ENCODE measurements around the gene BBLN.
A peak's percentile ranks its signal among the peaks of the same experiment; 100 is the strongest.
"Not testable (repeated sequence)": the region's sequence is repeated elsewhere in the genome, so short reads cannot be mapped to it uniquely, and the experiment has no call there.

The BBLN gene

GRCh38 chr9:128124873-128125579 is 35.0 kb upstream of the BBLN start:
- H3K9ac ChIP-seq = peak overlapping the region; percentile 95
- TF ChIP-seq Cebpa-rat (IDR thresholded peaks at IDR 0.05) = no peak
- H3K4me2 ChIP-seq = peak overlapping the region; percentile 85
- peaks cover 62% of the 10 kb centered on the region for H3K4me1 ChIP-seq
- H3K4me3 ChIP-seq = peak overlapping the region; percentile 99
- H3K27ac ChIP-seq = peak overlapping the region; percentile 99
- no peaks in the 10 kb centered on the region; the same call in 1 of the 2 replicates for H3K9me3 ChIP-seq
- peaks cover 53% of the 10 kb centered on the region for H3K36me3 ChIP-seq
- no peaks in the 10 kb centered on the region for H3K27me3 ChIP-seq
- peaks cover 65% of the 10 kb centered on the region for H4K20me1 ChIP-seq

GRCh38 chr9:128125580-128126354 is 34.3 kb upstream of the BBLN start:
- Histone ChIP-seq H4K20me1 (peaks cover 58% of the 10 kb centered on the region), H3K27me3 (no peaks in the 10 kb centered on the region), H3K27ac (peak overlapping the region; percentile 99), H3K4me3 (peak overlapping the region; percentile 99), H3K9ac (peak overlapping the region; percentile 95), H3K36me3 (peaks cover 46% of the 10 kb centered on the region), H3K9me3 (no peaks in the 10 kb centered on the region; the same call in 1 of the 2 replicates), H3K4me1 (peaks cover 62% of the 10 kb centered on the region), H3K4me2 (peak overlapping the region; percentile 85)
- no peak for TF ChIP-seq Cebpa-rat (IDR thresholded peaks at IDR 0.05)

GRCh38 chr9:128127568-128127989 is 32.5 kb upstream of the BBLN start, which contains the start of gene PTGES2:
PTGES2 (minus strand) TSS chr9:128127729; CDS start chr9:128127717, 12 bp downstream.
- peaks cover 40% of the 10 kb centered on the region for H4K20me1 ChIP-seq
- H3K4me3 ChIP-seq = peak within 1 kb of the TSS; percentile 99
- peaks cover 44% of the 10 kb centered on the region for H3K4me1 ChIP-seq
- no peak for TF ChIP-seq Cebpa-rat (IDR thresholded peaks at IDR 0.05)
- peak within 1 kb of the TSS; percentile 99 for H3K27ac ChIP-seq
- peaks cover 15% of the 10 kb centered on the region for H3K27me3 ChIP-seq
- peaks cover 28% of the 10 kb centered on the region for H3K36me3 ChIP-seq
- H3K9me3 ChIP-seq = no peaks in the 10 kb centered on the region; the same call in 1 of the 2 replicates
- H3K9ac ChIP-seq = peak within 1 kb of the TSS; percentile 95
- peak within 1 kb of the TSS; percentile 85 for H3K4me2 ChIP-seq

DNA sequence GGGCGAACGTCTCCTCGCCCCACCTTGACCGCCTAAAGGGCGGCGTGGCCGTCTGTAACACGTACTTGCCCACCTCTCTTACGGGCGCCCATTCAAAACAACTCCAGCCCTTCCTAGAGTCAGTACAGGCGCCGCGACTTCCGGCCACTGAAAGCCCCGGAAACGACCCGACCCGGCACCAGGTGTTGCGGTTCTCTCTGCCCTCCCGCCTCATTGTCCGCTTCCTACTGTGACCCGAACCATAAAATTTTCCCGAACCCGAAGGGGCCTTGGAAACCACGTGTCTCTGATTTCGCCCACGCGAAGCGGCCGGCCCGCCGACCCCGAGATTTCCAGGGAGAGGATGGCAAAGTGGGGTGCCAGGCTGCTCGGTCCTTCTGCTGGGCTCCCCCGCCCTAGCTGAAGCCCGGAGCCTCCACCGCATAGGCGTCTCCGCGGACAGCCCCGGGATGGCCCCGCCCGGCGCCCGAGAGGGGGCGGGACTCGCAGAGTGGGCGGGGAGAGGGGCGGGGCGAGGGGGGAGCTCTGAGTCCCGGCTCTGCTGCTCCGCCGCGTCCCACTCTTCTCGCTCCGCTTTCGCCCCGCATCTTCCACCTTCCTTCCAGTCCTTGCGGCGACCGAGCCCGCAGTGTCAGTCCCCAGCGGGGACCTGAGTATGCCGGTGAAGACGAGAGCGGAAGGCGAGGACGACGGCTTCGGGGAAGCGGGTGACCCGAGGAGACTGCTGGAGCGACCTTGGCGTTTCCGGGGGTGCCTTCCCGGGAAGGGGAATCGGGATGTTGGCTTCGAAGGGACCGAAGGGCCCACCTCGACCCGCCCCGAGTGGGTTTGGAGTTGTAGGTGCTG is 31.9 kb upstream of the BBLN start:
- Histone ChIP-seq H3K4me1 (peaks cover 38% of the 10 kb centered on the region), H3K36me3 (peaks cover 21% of the 10 kb centered on the region), H3K4me2 (peak overlapping the region; percentile 85), H3K4me3 (peak overlapping the region; percentile 99), H3K27ac (peak overlapping the region; percentile 99), H4K20me1 (peaks cover 34% of the 10 kb centered on the region), H3K9ac (peak overlapping the region; percentile 95), H3K9me3 (no peaks in the 10 kb centered on the region; the same call in 1 of the 2 replicates), H3K27me3 (peaks cover 21% of the 10 kb centered on the region)
- no peak for TF ChIP-seq Cebpa-rat (IDR thresholded peaks at IDR 0.05)

DNA sequence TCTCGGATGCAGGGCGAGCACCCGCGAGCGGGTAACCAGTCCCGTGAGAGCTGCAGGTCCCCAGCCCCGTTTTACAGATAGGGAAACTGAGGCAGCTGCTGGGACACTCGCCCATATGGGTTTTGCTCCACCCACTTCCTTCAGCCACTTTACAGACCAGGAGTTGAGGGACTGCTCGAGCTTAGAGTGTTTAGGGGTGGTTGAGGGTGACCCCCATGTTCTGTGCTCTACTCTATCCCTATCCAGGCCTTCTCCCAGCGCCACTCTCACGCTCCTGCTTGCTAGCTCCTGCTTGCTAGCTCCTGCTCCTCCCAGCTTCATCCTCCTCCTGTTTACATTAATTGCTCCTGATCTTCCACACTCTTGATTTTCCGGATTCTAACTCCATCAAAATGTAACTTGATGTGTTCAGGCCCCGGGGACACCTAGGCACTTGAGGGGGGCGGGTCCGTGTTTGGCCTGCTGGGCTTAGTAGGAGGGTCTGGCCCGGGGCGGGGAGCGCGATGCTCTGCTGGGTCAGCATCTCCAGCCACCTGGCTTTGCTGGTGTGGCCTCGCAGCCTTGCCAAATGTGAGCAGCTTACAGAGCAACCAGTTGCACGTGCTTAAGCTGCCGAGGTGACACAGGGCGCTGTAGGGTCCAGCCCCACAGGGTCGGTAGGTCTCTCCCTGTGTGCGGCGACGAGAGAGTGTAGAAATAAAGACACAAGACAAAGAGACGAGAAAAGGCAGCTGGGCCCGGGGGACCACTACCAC is 31.1 kb upstream of the BBLN start:
- H3K4me3 ChIP-seq = peak overlapping the region; percentile 99
- H3K27me3 ChIP-seq = peaks cover 29% of the 10 kb centered on the region
- peaks cover 26% of the 10 kb centered on the region for H4K20me1 ChIP-seq
- peaks cover 36% of the 10 kb centered on the region for H3K4me1 ChIP-seq
- peak overlapping the region; percentile 95 for H3K9ac ChIP-seq
- H3K36me3 ChIP-seq = peaks cover 13% of the 10 kb centered on the region
- peak overlapping the region; percentile 99 for H3K27ac ChIP-seq
- H3K9me3 ChIP-seq = no peaks in the 10 kb centered on the region; the same call in 1 of the 2 replicates
- H3K4me2 ChIP-seq = peak overlapping the region; percentile 85
- no peak for TF ChIP-seq Cebpa-rat (IDR thresholded peaks at IDR 0.05)

GRCh38 chr9:128129976-128130590 is 30.0 kb upstream of the BBLN start:
- not testable (repeated sequence) for H3K4me3 ChIP-seq, H3K9ac ChIP-seq, H3K9me3 ChIP-seq, H3K27ac ChIP-seq, H3K4me2 ChIP-seq, H3K36me3 ChIP-seq
- H3K4me1 ChIP-seq = peaks cover 28% of the 10 kb centered on the region
- H3K27me3 ChIP-seq = peaks cover 39% of the 10 kb centered on the region
- H4K20me1 ChIP-seq = peaks cover 15% of the 10 kb centered on the region

- peaks cover 27% of the 10 kb centered on the region for H3K4me1 ChIP-seq
- H3K4me2 ChIP-seq = not testable (repeated sequence)
These were observed 29.4 kb upstream of the BBLN start for GRCh38 chr9:128130651-128131050.

GRCh38 chr9:128131346-128131745 is 28.7 kb upstream of the BBLN start:
- H3K4me2 ChIP-seq, H3K4me3 ChIP-seq: not testable (repeated sequence)

More at GRCh38 chr9:128130651-128131050, 29.4 kb upstream of the BBLN start:
- H3K27ac ChIP-seq, H3K9ac ChIP-seq, H3K36me3 ChIP-seq, H4K20me1 ChIP-seq, H3K9me3 ChIP-seq, H3K4me3 ChIP-seq: not testable (repeated sequence)
- peaks cover 45% of the 10 kb centered on the region for H3K27me3 ChIP-seq

GRCh38 chr9:128132139-128132538 is 27.9 kb upstream of the BBLN start:
- H3K9ac ChIP-seq = not testable (repeated sequence)

More at GRCh38 chr9:128131346-128131745, 28.7 kb upstream of the BBLN start:
- not testable (repeated sequence) for H3K9ac ChIP-seq, H4K20me1 ChIP-seq, H3K36me3 ChIP-seq, H3K9me3 ChIP-seq, H3K27ac ChIP-seq
- H3K27me3 ChIP-seq = peaks cover 52% of the 10 kb centered on the region
- peaks cover 23% of the 10 kb centered on the region for H3K4me1 ChIP-seq

DNA sequence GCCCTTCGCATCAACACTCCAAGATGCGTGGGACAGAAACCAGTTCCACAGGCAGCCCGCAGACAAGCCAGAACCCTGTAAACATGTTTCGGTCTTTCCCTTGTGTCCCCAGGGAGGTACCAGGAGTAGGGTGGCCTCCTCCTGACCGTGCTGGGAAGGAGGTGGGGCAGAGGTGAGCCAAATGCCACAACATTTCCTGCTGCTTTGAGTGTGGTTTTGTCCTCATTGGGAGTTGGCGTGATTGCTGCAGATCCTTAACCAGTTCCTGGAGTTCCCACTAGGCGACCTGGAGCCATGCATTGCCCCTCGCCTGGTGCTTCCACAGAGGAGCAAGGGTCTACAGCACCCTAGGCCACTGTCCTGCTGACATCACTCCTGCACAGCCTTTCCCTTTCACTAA is 24.5 kb upstream of the BBLN start:
- Histone ChIP-seq H3K4me2 (peak overlapping the region; percentile 17; the same call in 1 of the 2 replicates), H3K27me3 (peaks cover 72% of the 10 kb centered on the region)
- H3K9ac ChIP-seq, H3K4me3 ChIP-seq, H3K36me3 ChIP-seq, H3K4me1 ChIP-seq, H4K20me1 ChIP-seq, H3K9me3 ChIP-seq, H3K27ac ChIP-seq: not testable (repeated sequence)

More at GRCh38 chr9:128132139-128132538, 27.9 kb upstream of the BBLN start:
- not testable (repeated sequence) for H3K36me3 ChIP-seq, H3K9me3 ChIP-seq, H3K4me3 ChIP-seq, H4K20me1 ChIP-seq, H3K4me2 ChIP-seq, H3K27ac ChIP-seq
- H3K4me1 ChIP-seq = peaks cover 17% of the 10 kb centered on the region
- H3K27me3 ChIP-seq = peaks cover 60% of the 10 kb centered on the region

Measured in BLaER1 (cell line).